Right atrium auricular region (tissue), 2 donors: ENCODE results near the gene ELN. TPM values are rescaled to one million over a fixed set of nuclear protein-coding genes. Genes with fewer than 3 reads are reported as not detected.

Experiments used
- DNase-seq: peaks from one replicate; pipeline ENCODE4 v3.0.0-alpha.2; 2019; ENCODE audit warnings: low spot score
- H3K27ac ChIP-seq, 2 donors: fragments of 200-600 bp; sonication (generic); 1 replicate in 1 of 2; 2 replicates in 1 of 2; pipeline ENCODE4 v1.5.1; 2016 to 2019
- H3K27me3 ChIP-seq, 2 donors: fragments of 200-600 bp; sonication (generic); one replicate each; pipeline versions ENCODE4 v1.5.1 to v1.6.0; 2017 to 2019
- H3K36me3 ChIP-seq: fragments of 200-600 bp; sonication (generic); one replicate; pipeline ENCODE4 v1.5.1; 2016
- H3K4me1 ChIP-seq, 2 donors: fragments of 200-600 bp; sonication (generic); one replicate each; pipeline versions ENCODE4 v1.5.1 to v1.6.0; 2017 to 2019
- H3K4me3 ChIP-seq, 2 donors: fragments of 200-600 bp; sonication (generic); 1 replicate in 1 of 2; 2 replicates in 1 of 2; pipeline ENCODE4 v1.5.1; 2017 to 2019; ENCODE audit warnings: mild to moderate bottlenecking in 1 of 2, moderate library complexity in 1 of 2
- H3K9me3 ChIP-seq, 2 donors: fragments of 200-600 bp; sonication (generic); one replicate each; pipeline ENCODE4 v1.5.1; 2019
- CTCF ChIP-seq, 2 donors: fragments of 200-600 bp; sonication (generic); IDR thresholded peaks; one replicate each; pipeline ENCODE4 v1.5.1; 2019; ENCODE audit warnings: antibody characterized with exemption in 2 of 2
- total RNA-seq, 2 donors: library from RNA; depleted of rRNA; stranded (reverse); fragments of >200 nt; gene quantifications; one replicate each; pipeline ENCODE4 v1.1.0, GENCODE V29; 2016

Gene ELN
- total RNA-seq, 2 donors from 2014 or later = 138 to 149 TPM

DNA sequence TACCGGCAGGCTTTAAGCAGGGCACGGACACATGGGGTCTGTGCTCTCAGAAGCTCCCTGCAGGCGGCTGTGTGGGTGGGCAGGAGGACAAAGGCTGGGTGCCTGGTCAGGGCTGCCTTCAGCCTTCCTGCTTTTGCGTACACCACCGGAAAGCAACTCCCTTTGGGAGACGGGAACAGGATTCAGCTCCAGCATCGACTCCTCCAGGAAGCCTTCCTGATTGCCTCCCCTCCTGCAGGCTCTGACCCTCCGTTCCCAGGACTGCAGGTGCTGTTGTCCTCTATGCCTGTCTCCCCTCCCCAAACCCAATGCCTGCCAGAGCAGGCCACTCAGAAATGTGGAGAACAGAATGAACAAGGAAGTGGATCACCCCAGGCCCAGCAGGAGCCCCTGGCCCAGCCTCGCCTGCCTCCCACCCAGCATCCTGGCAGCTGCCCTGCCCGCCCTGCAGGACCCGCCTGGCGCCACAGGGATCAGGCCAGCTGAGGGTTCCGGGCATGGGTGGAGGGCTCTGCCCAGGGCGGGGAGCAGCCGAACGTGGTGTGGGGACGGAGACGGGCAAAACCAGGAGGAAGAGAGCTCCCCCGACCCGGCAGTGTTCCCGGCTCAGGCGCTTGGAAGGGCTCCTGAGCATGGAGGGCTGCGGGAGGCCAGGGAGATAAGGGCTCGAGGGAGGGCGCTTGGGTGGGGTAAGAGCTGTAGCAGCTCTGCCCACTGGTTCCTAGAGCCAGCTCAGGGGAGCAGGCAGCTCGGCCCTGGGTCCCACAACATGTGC, 6.2 kb upstream of the ELN start:
- no peaks in the 10 kb centered on the region for H3K9me3 ChIP-seq
- no peak for DNase-seq
- no peak for TF ChIP-seq CTCF (IDR thresholded peaks at IDR 0.05)
- peaks cover 0 to 37% of the 10 kb centered on the region in 2 donors for H3K4me1 ChIP-seq
- H3K27me3 ChIP-seq = no peaks in the 10 kb centered on the region
- peak overlapping the region in 1 of 2 donors; percentile 9 for H3K27ac ChIP-seq
- H3K4me3 ChIP-seq = no peak overlapping the region
- H3K36me3 ChIP-seq = no peaks in the 10 kb centered on the region

DNA sequence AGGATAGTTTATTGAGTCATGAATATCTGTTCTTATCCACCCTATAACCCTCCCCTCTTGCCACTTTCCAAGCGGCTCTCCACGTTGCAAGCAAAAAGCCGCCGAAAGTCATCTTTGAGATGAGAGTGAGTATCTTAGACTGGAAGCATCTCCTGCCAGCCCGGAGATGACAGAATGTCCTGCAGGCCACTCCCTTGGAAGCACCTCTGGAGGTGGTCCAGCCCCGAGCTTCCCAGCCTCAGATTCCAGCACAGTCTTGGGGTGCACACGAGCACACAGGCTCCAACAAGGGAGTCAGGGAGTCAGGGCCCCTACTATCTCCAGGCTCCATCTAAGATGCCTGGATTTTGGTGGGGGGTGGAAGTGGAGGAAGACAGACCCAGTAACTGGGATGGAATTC, 5.5 kb upstream of the ELN start:
- H3K27ac ChIP-seq = peak overlapping the region in 1 of 2 donors; percentile 9
- H3K9me3 ChIP-seq = no peaks in the 10 kb centered on the region
- no peak for TF ChIP-seq CTCF (IDR thresholded peaks at IDR 0.05)
- no peak overlapping the region for H3K4me3 ChIP-seq
- H3K27me3 ChIP-seq = no peaks in the 10 kb centered on the region
- H3K36me3 ChIP-seq = no peaks in the 10 kb centered on the region
- peaks cover 0 to 45% of the 10 kb centered on the region in 2 donors for H3K4me1 ChIP-seq
- DNase-seq = no peak

DNA sequence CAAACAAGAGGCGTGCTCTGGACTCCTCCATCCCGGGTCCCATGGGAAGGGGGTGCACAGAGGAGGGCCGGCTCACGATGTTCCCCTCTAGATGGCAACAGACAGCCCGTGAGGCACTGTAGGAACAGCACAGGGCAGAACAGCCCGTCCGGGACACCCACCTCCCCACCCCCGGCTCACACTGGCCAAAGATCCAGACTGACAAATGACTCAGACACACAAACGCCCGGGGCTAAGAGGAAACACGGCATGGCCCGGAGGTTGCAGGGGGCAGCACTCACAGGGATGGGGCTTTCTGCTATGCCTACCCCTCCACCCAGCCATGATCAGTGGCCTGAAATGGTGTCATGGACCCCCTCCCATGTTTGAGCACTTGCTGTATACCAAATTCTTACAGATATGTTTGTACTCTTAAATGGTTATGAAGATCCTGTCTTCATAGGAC, 4.9 kb upstream of the ELN start:
- no peak for TF ChIP-seq CTCF (IDR thresholded peaks at IDR 0.05)
- H3K4me3 ChIP-seq = no peak overlapping the region
- no peaks in the 10 kb centered on the region for H3K9me3 ChIP-seq
- H3K36me3 ChIP-seq = no peaks in the 10 kb centered on the region
- H3K4me1 ChIP-seq = peaks cover 0 to 51% of the 10 kb centered on the region in 2 donors
- peak overlapping the region in 1 of 2 donors; percentile 15 for H3K27ac ChIP-seq
- peak; percentile 93 for DNase-seq
- H3K27me3 ChIP-seq = no peaks in the 10 kb centered on the region

- no peak overlapping the region for H3K4me3 ChIP-seq
- no peak for TF ChIP-seq CTCF (IDR thresholded peaks at IDR 0.05)
- H3K4me1 ChIP-seq = peaks cover 0 to 58% of the 10 kb centered on the region in 2 donors
- H3K27ac ChIP-seq = peak overlapping the region in 1 of 2 donors; percentile 15
- no peaks in the 10 kb centered on the region for H3K9me3 ChIP-seq
- H3K27me3 ChIP-seq = no peaks in the 10 kb centered on the region
- DNase-seq = no peak
- no peaks in the 10 kb centered on the region for H3K36me3 ChIP-seq
Observed at GRCh38 chr7:74023786-74024185, 4.2 kb upstream of the ELN start.

GRCh38 chr7:74025146-74025545, 2.8 kb upstream of the ELN start:
- peaks cover 0 to 71% of the 10 kb centered on the region in 2 donors for H3K4me1 ChIP-seq
- no peaks in the 10 kb centered on the region for H3K9me3 ChIP-seq
- H3K27ac ChIP-seq = no peak overlapping the region
- no peaks in the 10 kb centered on the region for H3K36me3 ChIP-seq
- H3K4me3 ChIP-seq = no peak overlapping the region
- no peak for TF ChIP-seq CTCF (IDR thresholded peaks at IDR 0.05)
- H3K27me3 ChIP-seq = no peaks in the 10 kb centered on the region
- DNase-seq = no peak
